Coronary artery (tissue), 2 donors: Measurements from ENCODE around the gene VAMP5.

ENCODE experiments used
- DNase-seq: peaks from one replicate; pipeline ENCODE4 v3.0.0-alpha.2; 2017; ENCODE audit warnings: low spot score
- H3K27ac ChIP-seq, 2 donors: fragments of 200-600 bp; sonication (generic); one replicate each; pipeline ENCODE4 v1.5.1; 2016 to 2019
- H3K4me3 ChIP-seq: fragments of 200-600 bp; sonication (generic); 2 replicates; pipeline ENCODE4 v1.5.1; 2016; ENCODE audit warnings: mild to moderate bottlenecking, moderate library complexity
- CTCF ChIP-seq: fragments of 200-600 bp; sonication (generic); IDR thresholded peaks from one replicate; pipeline ENCODE4 v1.5.1; 2019; ENCODE audit warnings: antibody characterized with exemption

VAMP5 gene

GRCh38 chr2:85578243-85579180 is 5.7 kb upstream of the VAMP5 start:
- no peak for DNase-seq
- Histone ChIP-seq H3K4me3 (peak overlapping the region; percentile 49), H3K27ac (peak overlapping the region; percentile 37 to 80)
- no peak for TF ChIP-seq CTCF

- H3K4me3 ChIP-seq, result no peak overlapping the region
- no peak for DNase-seq
- H3K27ac ChIP-seq, result peak overlapping the region; percentile 37 to 80
- TF ChIP-seq CTCF, result no peak
Observed at GRCh38 chr2:85579266-85579935, 4.8 kb upstream of the VAMP5 start.

GRCh38 chr2:85580206-85580605 is 4.0 kb upstream of the VAMP5 start:
- DNase-seq, result no peak
- H3K4me3 ChIP-seq, result no peak overlapping the region
- no peak for TF ChIP-seq CTCF
- peak overlapping the region in 1 of 2 donors; percentile 55 for H3K27ac ChIP-seq

- Histone ChIP-seq H3K27ac (no peak overlapping the region), H3K4me3 (no peak overlapping the region)
- TF ChIP-seq CTCF, result no peak
- DNase-seq, result no peak
Observed at GRCh38 chr2:85582492-85582891, 1.7 kb upstream of the VAMP5 start.

DNA sequence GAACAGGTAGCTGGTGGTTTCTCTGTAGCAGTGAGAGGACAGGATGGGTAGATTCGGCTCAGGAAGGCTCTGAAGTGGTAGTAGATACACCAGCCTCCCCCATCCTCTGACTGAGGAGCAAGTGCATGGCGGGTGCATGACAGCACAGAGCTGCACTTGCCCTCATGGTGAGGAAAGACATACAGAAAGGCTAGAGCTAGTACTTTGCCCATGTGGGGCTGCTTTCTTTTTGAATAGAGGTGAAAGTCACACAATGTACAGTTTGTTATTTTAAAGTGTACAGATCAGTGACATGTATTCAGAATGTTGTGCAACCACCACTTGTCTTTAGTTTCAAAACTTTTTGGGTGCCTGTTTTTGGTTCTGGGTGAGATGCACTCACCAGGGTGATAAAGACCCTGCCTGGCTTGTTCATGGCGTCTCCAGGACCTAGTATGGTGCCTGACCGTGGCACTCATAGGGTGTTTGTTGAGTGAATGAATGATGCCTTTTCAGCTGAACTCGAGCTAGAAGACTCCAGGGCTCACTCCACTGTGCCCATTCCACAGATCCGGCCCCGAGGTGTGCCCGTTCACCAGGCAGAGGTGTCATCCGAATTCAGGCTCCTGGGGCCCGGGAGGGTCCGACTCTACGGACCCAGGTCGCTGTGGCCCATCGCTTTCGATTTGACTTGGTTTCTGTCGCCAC is 421 bp upstream of the VAMP5 start:
- TF ChIP-seq CTCF, result no peak
- no peak for DNase-seq
- Histone ChIP-seq H3K4me3 (peak overlapping the region; percentile 92), H3K27ac (peak overlapping the region; percentile 83 to 96)

DNA sequence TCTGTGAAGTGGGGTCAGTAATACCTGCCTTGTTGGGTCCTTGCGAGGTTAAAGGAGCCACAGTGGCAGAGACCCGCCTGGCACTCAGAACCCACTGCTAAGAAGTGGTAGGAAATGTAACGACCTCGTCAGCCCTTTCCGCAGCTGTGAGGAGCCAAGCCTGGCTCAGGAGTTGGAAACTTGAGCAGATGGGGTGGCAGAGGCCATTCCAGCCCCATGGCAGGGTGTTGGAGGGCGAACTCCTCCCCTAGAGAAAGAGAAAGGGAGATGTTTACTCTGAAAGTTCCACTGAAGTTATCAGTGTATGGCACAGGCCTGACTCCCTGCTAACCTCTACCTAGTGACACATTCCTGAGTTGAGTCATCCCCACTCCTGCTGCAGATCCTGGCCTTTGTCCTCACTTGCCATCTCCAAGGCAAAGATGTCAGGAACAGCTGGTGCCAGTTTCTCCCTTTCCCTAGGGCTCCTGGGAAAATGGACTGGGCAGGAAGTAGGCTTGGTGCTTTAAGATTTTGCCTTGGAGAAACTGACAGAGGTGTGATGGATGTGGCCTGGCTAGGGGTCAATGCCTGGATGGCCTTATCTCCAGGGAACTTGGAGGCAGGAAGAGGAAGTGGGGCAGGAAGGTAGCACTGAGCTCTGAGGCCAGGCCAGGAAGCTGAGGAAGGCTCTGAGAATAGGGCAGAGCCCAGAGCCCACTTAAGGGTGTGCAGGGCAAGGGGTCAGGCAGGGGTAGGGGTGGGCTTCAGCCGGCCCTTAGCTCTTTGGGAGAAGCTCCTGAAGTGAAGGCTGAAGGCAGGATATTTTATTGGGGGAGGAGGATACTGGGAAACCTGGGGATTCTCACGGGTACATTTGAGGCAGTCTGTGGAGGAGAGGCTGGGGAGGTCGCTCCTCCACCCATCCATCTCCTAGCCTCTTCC is 888 bp downstream of the VAMP5 start:
- H3K4me3 ChIP-seq, result peak overlapping the region; percentile 92
- TF ChIP-seq CTCF, result no peak
- DNase-seq, result no peak
- H3K27ac ChIP-seq, result peak overlapping the region; percentile 83 to 96
